NB4 (cell line): Measurements from ENCODE around the gene PNPLA4.

Experiments
- CTCF ChIP-seq: IDR thresholded peaks from one replicate; pipeline ENCODE4 v1.5.1; 2012; ENCODE audit warnings: low read depth, low read length
- POLR2A ChIP-seq: IDR thresholded peaks from 2 replicates; pipeline ENCODE4 v1.6.1; 2011; ENCODE audit warnings: mild to moderate bottlenecking; ENCODE audit not compliant: insufficient read length; ENCODE audit errors: extremely low read depth

DNA sequence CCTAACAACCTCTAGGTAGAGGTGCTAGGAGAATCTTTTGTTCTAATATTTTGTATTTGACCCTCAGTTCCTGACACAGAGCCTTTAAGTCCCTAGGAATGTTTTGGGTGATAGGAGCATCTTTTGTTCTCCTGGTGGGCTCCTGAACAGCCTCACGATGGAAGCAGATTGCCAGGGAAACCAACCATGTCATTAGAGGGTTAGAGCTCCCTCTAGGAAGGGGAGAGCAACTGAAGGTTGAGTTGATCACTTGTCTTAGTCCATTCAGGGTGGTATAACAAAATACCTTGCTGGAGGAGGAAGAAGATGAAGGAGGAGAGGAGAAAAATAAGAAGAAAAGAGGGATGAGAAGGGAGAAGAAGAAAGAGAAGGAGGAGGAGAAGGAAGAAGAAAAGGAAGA is 75.0 kb downstream of the PNPLA4 start:
- no peak for TF ChIP-seq POLR2A
- no peak for TF ChIP-seq CTCF
